Raji (cell line): Measurements from ENCODE around the gene AKT3.

ENCODE experiments used
- POLR2A ChIP-seq: IDR thresholded peaks from 2 replicates; pipeline ENCODE4 v1.6.1; 2011; ENCODE audit warnings: low read depth, low read length, control low read depth; ENCODE audit not compliant: insufficient read depth

Gene AKT3

GRCh38 chr1:243848165-243848857 lies 1.7 kb downstream of the AKT3 start:
- no peak for TF ChIP-seq POLR2A

- TF ChIP-seq POLR2A, result no peak
Observed at GRCh38 chr1:243846761-243847160, 3.3 kb downstream of the AKT3 start.

- no peak for TF ChIP-seq POLR2A
Observed at GRCh38 chr1:243845888-243846287, 4.2 kb downstream of the AKT3 start.

- no peak for TF ChIP-seq POLR2A
Observed at GRCh38 chr1:243844186-243844585, 5.9 kb downstream of the AKT3 start.

- TF ChIP-seq POLR2A, result no peak
Observed at GRCh38 chr1:243842978-243843511, 7.0 kb downstream of the AKT3 start.

GRCh38 chr1:243842161-243842560 lies 7.9 kb downstream of the AKT3 start:
- TF ChIP-seq POLR2A, result no peak

GRCh38 chr1:243841507-243841906 lies 8.5 kb downstream of the AKT3 start:
- TF ChIP-seq POLR2A, result no peak

- TF ChIP-seq POLR2A, result no peak
Observed at GRCh38 chr1:243837907-243838535, 12.0 kb downstream of the AKT3 start.

GRCh38 chr1:243834130-243834529 lies 15.9 kb downstream of the AKT3 start:
- TF ChIP-seq POLR2A, result no peak

GRCh38 chr1:243831463-243831862 lies 18.6 kb downstream of the AKT3 start:
- no peak for TF ChIP-seq POLR2A

- TF ChIP-seq POLR2A, result no peak
Observed at GRCh38 chr1:243827206-243827605, 22.8 kb downstream of the AKT3 start.

- no peak for TF ChIP-seq POLR2A
Observed at GRCh38 chr1:243821177-243821680, 28.8 kb downstream of the AKT3 start.

GRCh38 chr1:243819438-243819839 lies 30.6 kb downstream of the AKT3 start:
- no peak for TF ChIP-seq POLR2A

GRCh38 chr1:243818978-243819377 lies 31.1 kb downstream of the AKT3 start:
- TF ChIP-seq POLR2A, result no peak

GRCh38 chr1:243814718-243815117 lies 35.3 kb downstream of the AKT3 start:
- TF ChIP-seq POLR2A, result no peak

GRCh38 chr1:243806310-243806709 lies 43.7 kb downstream of the AKT3 start:
- no peak for TF ChIP-seq POLR2A
